GM23338 (cell line): ENCODE data around the gene OPTC. TPM values are rescaled to one million over a fixed set of nuclear protein-coding genes. Genes with fewer than 3 reads are reported as not detected.
A peak's percentile ranks its signal among the peaks of the same experiment; 100 is the strongest.

Source experiments
- ATAC-seq: fragments of 200-7000 bp; cut with Tn5 transposase; 3 replicates; pipeline ENCODE4 v1.9.1; 2020
- DNase-seq: peaks from one replicate; pipeline ENCODE4 v3.0.0-alpha.2; 2015; ENCODE audit warnings: low spot score
- H2AFZ ChIP-seq: fragments of 200-600 bp; sonication (generic); 2 replicates; pipeline ENCODE4 v1.8.0; 2016; ENCODE audit warnings: antibody characterized with exemption, mild to moderate bottlenecking, moderate library complexity
- H3F3A ChIP-seq: fragments of 200-600 bp; sonication (generic); replicated peaks from 2 replicates; pipeline ENCODE4 v1.8.0; 2017; ENCODE audit warnings: antibody characterized with exemption, mixed run types, low read depth
- H3K27ac ChIP-seq: fragments of 200-600 bp; sonication (generic); 2 replicates; pipeline ENCODE4 v1.6.1; 2016; ENCODE audit warnings: low read depth
- H3K27me3 ChIP-seq: fragments of 200-600 bp; sonication (generic); 2 replicates; pipeline ENCODE4 v1.8.0; 2016; ENCODE audit warnings: mild to moderate bottlenecking, mixed run types, moderate library complexity; ENCODE audit not compliant: insufficient read depth
- H3K36me3 ChIP-seq: fragments of 200-600 bp; sonication (generic); 2 replicates; pipeline ENCODE4 v1.8.0; 2016; ENCODE audit warnings: mild to moderate bottlenecking; ENCODE audit not compliant: insufficient read depth
- H3K4me1 ChIP-seq: fragments of 200-600 bp; sonication (generic); 2 replicates; pipeline ENCODE4 v1.8.0; 2016; ENCODE audit warnings: mild to moderate bottlenecking, moderate library complexity; ENCODE audit not compliant: insufficient read depth
- H3K4me2 ChIP-seq: fragments of 200-600 bp; sonication (generic); 2 replicates; pipeline ENCODE4 v1.7.1; 2017; ENCODE audit warnings: mixed run types
- H3K4me3 ChIP-seq: fragments of 200-600 bp; sonication (generic); 2 replicates; pipeline ENCODE4 v1.6.1; 2016; ENCODE audit warnings: mixed run types
- H3K79me2 ChIP-seq: fragments of 200-600 bp; sonication (generic); replicated peaks from 2 replicates; pipeline ENCODE4 v1.8.0; 2017; ENCODE audit warnings: mild to moderate bottlenecking; ENCODE audit not compliant: insufficient read depth
- H3K9me2 ChIP-seq: fragments of 200-600 bp; sonication (generic); 2 replicates; pipeline ENCODE4 v1.8.0; 2017; ENCODE audit not compliant: insufficient read depth
- H4K20me1 ChIP-seq: fragments of 200-600 bp; sonication (generic); replicated peaks from 2 replicates; pipeline ENCODE4 v1.8.0; 2017; ENCODE audit warnings: mild to moderate bottlenecking; ENCODE audit not compliant: insufficient read depth
- H3K27ac Mint-ChIP-seq: 2 replicates; pipeline ENCODE4 v1.8.0; 2020; ENCODE audit warnings: inconsistent platforms, mild to moderate bottlenecking, moderate library complexity, mixed read lengths
- H3K27me3 Mint-ChIP-seq: 3 replicates; pipeline ENCODE4 v1.8.0; 2022; ENCODE audit warnings: low read depth, mild to moderate bottlenecking, moderate library complexity, mixed read lengths, inconsistent platforms; ENCODE audit not compliant: insufficient read depth, poor library complexity
- H3K36me3 Mint-ChIP-seq: 3 replicates; pipeline ENCODE4 v1.8.0; 2021; ENCODE audit warnings: low read depth, mild to moderate bottlenecking, inconsistent platforms, moderate library complexity, mixed read lengths
- H3K4me1 Mint-ChIP-seq: 3 replicates; pipeline ENCODE4 v1.8.0; 2020; ENCODE audit warnings: mild to moderate bottlenecking, inconsistent platforms, mixed read lengths
- H3K4me3 Mint-ChIP-seq: 3 replicates; pipeline ENCODE4 v1.8.0; 2021; ENCODE audit warnings: moderate library complexity, mild to moderate bottlenecking, inconsistent platforms, mixed read lengths
- H3K9me3 Mint-ChIP-seq: 3 replicates; pipeline ENCODE4 v1.8.0; 2020; ENCODE audit warnings: moderate library complexity, mild to moderate bottlenecking, inconsistent platforms, mixed read lengths
- CREB1 ChIP-seq: fragments of 250-450 bp; sonication (Bioruptor Pico); IDR thresholded peaks from 2 replicates; pipeline ENCODE4 v1.5.0; 2020; ENCODE audit warnings: low read depth, mild to moderate bottlenecking, moderate library complexity
- EZH2 ChIP-seq: fragments of 200-600 bp; sonication (generic); IDR thresholded peaks from one replicate; pipeline ENCODE4 v1.8.0; 2017; ENCODE audit warnings: antibody characterized with exemption, mild to moderate bottlenecking, low read depth; ENCODE audit not compliant: unreplicated experiment
- EZH2phosphoT487 ChIP-seq: fragments of 200-600 bp; sonication (generic); IDR thresholded peaks from one replicate; pipeline ENCODE4 v1.8.1; 2018; ENCODE audit warnings: antibody characterized with exemption; ENCODE audit not compliant: unreplicated experiment
- JUNB ChIP-seq: IDR thresholded peaks from one replicate; pipeline ENCODE4 v1.6.1; 2016; ENCODE audit warnings: antibody characterized with exemption; ENCODE audit not compliant: unreplicated experiment
- NANOG ChIP-seq: IDR thresholded peaks from 2 replicates; pipeline ENCODE4 v1.6.1; 2016; ENCODE audit warnings: antibody characterized with exemption, borderline replicate concordance
- POLR2AphosphoS5 ChIP-seq: IDR thresholded peaks from 2 replicates; pipeline ENCODE4 v1.6.1; 2016; ENCODE audit warnings: antibody characterized with exemption, low read depth
- REST ChIP-seq: IDR thresholded peaks from one replicate; pipeline ENCODE4 v1.6.1; 2018; ENCODE audit warnings: antibody characterized with exemption; ENCODE audit not compliant: unreplicated experiment
- STAT1 ChIP-seq: IDR thresholded peaks from one replicate; pipeline ENCODE4 v1.6.1; 2016; ENCODE audit warnings: antibody characterized with exemption; ENCODE audit not compliant: unreplicated experiment
- ZNF114 ChIP-seq: fragments of 250-450 bp; sonication (Bioruptor Pico); IDR thresholded peaks from 2 replicates; pipeline ENCODE4 v1.5.0; 2020; ENCODE audit warnings: mild to moderate bottlenecking, moderate library complexity
- ZNF331 ChIP-seq: fragments of 250-450 bp; sonication (Bioruptor Pico); IDR thresholded peaks from 2 replicates; pipeline ENCODE4 v1.5.0; 2020; ENCODE audit warnings: low read depth, mild to moderate bottlenecking, moderate library complexity
- polyA plus RNA-seq: library from polyadenylated mRNA; unstranded; fragments of >200 nt; fragmentation: Nextera tagmentation; extraction: Ambion mirVana; gene quantifications from 2 replicates; pipeline ENCODE4 v1.2.1, GENCODE V29; 2016
- total RNA-seq: library from RNA; depleted of rRNA; stranded (reverse); fragments of >200 nt; shearing (Covaris generic); gene quantifications from 2 replicates; pipeline ENCODE4 v1.2.3, GENCODE V29; 2014
- TF ChIP-seq, protein P1 (sequence below), 2 experiments: fragments of 200-600 bp in 1 of 2; sonication (generic) in 1 of 2; conservative IDR thresholded peaks; 2 replicates each; pipeline versions ENCODE4 v1.5.1 to v1.6.1; 2016 to 2017; ENCODE audit warnings: antibody characterized with exemption in 2 of 2, low read depth in 2 of 2, mild to moderate bottlenecking in 2 of 2, moderate library complexity in 1 of 2
- TF ChIP-seq, protein P2 (sequence below): fragments of 250-450 bp; sonication (Bioruptor Pico); IDR thresholded peaks from 2 replicates; pipeline ENCODE4 v1.5.0; 2020; ENCODE audit warnings: mild to moderate bottlenecking, moderate library complexity
- TF ChIP-seq, protein P3 (sequence below): IDR thresholded peaks from 2 replicates; pipeline ENCODE4 v1.6.1; 2016; ENCODE audit warnings: antibody characterized with exemption

OPTC gene
- total and polyA plus RNA-seq, 2 experiments from 2014 or later: 0.50 to 1.0 TPM

DNA sequence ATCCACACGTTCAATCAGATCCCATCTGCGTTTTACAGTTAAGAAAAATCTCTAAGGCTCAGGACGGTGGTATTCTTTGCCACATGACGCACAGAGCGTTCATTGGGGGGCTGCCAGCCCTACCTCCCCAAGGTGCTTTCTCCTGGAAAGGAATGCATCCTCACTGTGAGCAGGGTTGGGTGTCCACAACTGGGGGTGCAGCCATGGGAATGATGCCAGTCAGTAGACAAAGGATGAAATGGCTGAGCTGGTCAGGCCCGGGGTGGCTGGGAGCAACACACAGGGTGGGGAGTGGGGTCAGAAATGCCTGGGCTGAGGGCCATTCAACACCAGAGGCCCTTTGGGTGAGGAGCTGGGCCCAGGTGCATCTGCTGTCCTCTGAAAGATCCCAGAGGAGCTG, 25.9 kb downstream of the OPTC start:
- no peak overlapping the region for H3K27ac ChIP-seq
- no peaks in the 10 kb centered on the region for H3K79me2 ChIP-seq
- H3K4me1 ChIP-seq: peaks cover 57% of the 10 kb centered on the region
- Mint-ChIP-seq H3K27me3 (peaks cover 73% of the 10 kb centered on the region), H3K27ac (no peak overlapping the region), H3K36me3 (no peaks in the 10 kb centered on the region; the same call in 2 of the 3 replicates), H3K9me3 (no peaks in the 10 kb centered on the region; the same call in 2 of the 3 replicates), H3K4me1 (peaks cover 71% of the 10 kb centered on the region), H3K4me3 (peak overlapping the region; percentile 63; the same call in 1 of the 3 replicates)
- TF ChIP-seq, protein P1, sequence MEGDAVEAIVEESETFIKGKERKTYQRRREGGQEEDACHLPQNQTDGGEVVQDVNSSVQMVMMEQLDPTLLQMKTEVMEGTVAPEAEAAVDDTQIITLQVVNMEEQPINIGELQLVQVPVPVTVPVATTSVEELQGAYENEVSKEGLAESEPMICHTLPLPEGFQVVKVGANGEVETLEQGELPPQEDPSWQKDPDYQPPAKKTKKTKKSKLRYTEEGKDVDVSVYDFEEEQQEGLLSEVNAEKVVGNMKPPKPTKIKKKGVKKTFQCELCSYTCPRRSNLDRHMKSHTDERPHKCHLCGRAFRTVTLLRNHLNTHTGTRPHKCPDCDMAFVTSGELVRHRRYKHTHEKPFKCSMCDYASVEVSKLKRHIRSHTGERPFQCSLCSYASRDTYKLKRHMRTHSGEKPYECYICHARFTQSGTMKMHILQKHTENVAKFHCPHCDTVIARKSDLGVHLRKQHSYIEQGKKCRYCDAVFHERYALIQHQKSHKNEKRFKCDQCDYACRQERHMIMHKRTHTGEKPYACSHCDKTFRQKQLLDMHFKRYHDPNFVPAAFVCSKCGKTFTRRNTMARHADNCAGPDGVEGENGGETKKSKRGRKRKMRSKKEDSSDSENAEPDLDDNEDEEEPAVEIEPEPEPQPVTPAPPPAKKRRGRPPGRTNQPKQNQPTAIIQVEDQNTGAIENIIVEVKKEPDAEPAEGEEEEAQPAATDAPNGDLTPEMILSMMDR (conservative IDR thresholded peaks at IDR 0.05; ENCODE audit: low read depth in 2 of 2): no peak
- TF ChIP-seq EZH2phosphoT487: no peak
- TF ChIP-seq POLR2AphosphoS5: no peak
- TF ChIP-seq, protein P2, sequence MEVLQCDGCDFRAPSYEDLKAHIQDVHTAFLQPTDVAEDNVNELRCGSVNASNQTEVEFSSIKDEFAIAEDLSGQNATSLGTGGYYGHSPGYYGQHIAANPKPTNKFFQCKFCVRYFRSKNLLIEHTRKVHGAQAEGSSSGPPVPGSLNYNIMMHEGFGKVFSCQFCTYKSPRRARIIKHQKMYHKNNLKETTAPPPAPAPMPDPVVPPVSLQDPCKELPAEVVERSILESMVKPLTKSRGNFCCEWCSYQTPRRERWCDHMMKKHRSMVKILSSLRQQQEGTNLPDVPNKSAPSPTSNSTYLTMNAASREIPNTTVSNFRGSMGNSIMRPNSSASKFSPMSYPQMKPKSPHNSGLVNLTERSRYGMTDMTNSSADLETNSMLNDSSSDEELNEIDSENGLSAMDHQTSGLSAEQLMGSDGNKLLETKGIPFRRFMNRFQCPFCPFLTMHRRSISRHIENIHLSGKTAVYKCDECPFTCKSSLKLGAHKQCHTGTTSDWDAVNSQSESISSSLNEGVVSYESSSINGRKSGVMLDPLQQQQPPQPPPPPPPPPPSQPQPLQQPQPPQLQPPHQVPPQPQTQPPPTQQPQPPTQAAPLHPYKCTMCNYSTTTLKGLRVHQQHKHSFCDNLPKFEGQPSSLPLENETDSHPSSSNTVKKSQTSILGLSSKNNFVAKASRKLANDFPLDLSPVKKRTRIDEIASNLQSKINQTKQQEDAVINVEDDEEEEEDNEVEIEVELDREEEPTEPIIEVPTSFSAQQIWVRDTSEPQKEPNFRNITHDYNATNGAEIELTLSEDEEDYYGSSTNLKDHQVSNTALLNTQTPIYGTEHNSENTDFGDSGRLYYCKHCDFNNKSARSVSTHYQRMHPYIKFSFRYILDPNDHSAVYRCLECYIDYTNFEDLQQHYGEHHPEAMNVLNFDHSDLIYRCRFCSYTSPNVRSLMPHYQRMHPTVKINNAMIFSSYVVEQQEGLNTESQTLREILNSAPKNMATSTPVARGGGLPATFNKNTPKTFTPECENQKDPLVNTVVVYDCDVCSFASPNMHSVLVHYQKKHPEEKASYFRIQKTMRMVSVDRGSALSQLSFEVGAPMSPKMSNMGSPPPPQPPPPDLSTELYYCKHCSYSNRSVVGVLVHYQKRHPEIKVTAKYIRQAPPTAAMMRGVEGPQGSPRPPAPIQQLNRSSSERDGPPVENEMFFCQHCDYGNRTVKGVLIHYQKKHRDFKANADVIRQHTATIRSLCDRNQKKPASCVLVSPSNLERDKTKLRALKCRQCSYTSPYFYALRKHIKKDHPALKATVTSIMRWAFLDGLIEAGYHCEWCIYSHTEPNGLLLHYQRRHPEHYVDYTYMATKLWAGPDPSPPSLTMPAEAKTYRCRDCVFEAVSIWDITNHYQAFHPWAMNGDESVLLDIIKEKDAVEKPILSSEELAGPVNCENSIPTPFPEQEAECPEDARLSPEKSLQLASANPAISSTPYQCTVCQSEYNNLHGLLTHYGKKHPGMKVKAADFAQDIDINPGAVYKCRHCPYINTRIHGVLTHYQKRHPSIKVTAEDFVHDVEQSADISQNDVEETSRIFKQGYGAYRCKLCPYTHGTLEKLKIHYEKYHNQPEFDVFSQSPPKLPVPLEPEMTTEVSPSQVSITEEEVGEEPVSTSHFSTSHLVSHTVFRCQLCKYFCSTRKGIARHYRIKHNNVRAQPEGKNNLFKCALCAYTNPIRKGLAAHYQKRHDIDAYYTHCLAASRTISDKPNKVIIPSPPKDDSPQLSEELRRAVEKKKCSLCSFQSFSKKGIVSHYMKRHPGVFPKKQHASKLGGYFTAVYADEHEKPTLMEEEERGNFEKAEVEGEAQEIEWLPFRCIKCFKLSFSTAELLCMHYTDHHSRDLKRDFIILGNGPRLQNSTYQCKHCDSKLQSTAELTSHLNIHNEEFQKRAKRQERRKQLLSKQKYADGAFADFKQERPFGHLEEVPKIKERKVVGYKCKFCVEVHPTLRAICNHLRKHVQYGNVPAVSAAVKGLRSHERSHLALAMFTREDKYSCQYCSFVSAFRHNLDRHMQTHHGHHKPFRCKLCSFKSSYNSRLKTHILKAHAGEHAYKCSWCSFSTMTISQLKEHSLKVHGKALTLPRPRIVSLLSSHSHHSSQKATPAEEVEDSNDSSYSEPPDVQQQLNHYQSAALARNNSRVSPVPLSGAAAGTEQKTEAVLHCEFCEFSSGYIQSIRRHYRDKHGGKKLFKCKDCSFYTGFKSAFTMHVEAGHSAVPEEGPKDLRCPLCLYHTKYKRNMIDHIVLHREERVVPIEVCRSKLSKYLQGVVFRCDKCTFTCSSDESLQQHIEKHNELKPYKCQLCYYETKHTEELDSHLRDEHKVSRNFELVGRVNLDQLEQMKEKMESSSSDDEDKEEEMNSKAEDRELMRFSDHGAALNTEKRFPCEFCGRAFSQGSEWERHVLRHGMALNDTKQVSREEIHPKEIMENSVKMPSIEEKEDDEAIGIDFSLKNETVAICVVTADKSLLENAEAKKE: no peak
- TF ChIP-seq EZH2: no peak
- no peak for TF ChIP-seq ZNF114 (CRISPR knock-in tag)
- TF ChIP-seq JUNB: no peak
- no peak for TF ChIP-seq ZNF331 (CRISPR knock-in tag)
- TF ChIP-seq, protein P3, sequence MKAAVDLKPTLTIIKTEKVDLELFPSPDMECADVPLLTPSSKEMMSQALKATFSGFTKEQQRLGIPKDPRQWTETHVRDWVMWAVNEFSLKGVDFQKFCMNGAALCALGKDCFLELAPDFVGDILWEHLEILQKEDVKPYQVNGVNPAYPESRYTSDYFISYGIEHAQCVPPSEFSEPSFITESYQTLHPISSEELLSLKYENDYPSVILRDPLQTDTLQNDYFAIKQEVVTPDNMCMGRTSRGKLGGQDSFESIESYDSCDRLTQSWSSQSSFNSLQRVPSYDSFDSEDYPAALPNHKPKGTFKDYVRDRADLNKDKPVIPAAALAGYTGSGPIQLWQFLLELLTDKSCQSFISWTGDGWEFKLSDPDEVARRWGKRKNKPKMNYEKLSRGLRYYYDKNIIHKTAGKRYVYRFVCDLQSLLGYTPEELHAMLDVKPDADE: no peak
- no peak for TF ChIP-seq NANOG
- TF ChIP-seq CREB1 (CRISPR knock-in tag): no peak
- no peak for TF ChIP-seq STAT1
- no peak for TF ChIP-seq REST
- no peaks in the 10 kb centered on the region for H3F3A ChIP-seq
- no peaks in the 10 kb centered on the region for H4K20me1 ChIP-seq
- peak overlapping the region; percentile 33 for H3K4me3 ChIP-seq
- no peak for ATAC-seq
- no peak for DNase-seq
- peak overlapping the region; percentile 78 for H3K4me2 ChIP-seq
- peaks cover 70% of the 10 kb centered on the region for H3K27me3 ChIP-seq
- H2AFZ ChIP-seq: no peak overlapping the region
- H3K9me2 ChIP-seq: no peaks in the 10 kb centered on the region
- H3K36me3 ChIP-seq: no peaks in the 10 kb centered on the region
